ENCODE results near the gene TBC1D17.

GRCh38 chr19:49863935-49864320, 13.6 kb upstream of the TBC1D17 start:
- TF ChIP-seq CTCF (conservative IDR thresholded peaks at IDR 0.05; ENCODE audit: low read depth, low read length): no peak
- TF ChIP-seq EZH2 (IDR thresholded peaks at IDR 0.05; ENCODE audit: borderline replicate concordance, low read depth, low read length, poor library complexity, severe bottlenecking): no peak
